Stimulated activated naive CD8-positive, alpha-beta T cell treated with anti-CD3 and anti-CD28 coated beads, Interleukin-15, Interleukin-2, amounts not matched to agents 100 ng/mL and 50 ng/mL, for 24 hours (primary cell): Measurements from ENCODE around the gene GTF2H1.

ENCODE experiments used
- H3K27ac Mint-ChIP-seq: one replicate; pipeline ENCODE4 v1.8.0; 2021; ENCODE audit warnings: mild to moderate bottlenecking, mixed read lengths
- H3K27me3 Mint-ChIP-seq: one replicate; pipeline ENCODE4 v1.8.0; 2021; ENCODE audit warnings: mixed read lengths
- H3K36me3 Mint-ChIP-seq: one replicate; pipeline ENCODE4 v1.8.0; 2021; ENCODE audit warnings: low read depth, mixed read lengths
- H3K4me1 Mint-ChIP-seq: one replicate; pipeline ENCODE4 v1.8.0; 2021; ENCODE audit warnings: low read depth, mixed read lengths
- H3K4me3 Mint-ChIP-seq: one replicate; pipeline ENCODE4 v1.8.0; 2021; ENCODE audit warnings: mild to moderate bottlenecking, mixed read lengths
- H3K9me3 Mint-ChIP-seq: one replicate; pipeline ENCODE4 v1.8.0; 2021; ENCODE audit warnings: mixed read lengths

GTF2H1 gene

DNA sequence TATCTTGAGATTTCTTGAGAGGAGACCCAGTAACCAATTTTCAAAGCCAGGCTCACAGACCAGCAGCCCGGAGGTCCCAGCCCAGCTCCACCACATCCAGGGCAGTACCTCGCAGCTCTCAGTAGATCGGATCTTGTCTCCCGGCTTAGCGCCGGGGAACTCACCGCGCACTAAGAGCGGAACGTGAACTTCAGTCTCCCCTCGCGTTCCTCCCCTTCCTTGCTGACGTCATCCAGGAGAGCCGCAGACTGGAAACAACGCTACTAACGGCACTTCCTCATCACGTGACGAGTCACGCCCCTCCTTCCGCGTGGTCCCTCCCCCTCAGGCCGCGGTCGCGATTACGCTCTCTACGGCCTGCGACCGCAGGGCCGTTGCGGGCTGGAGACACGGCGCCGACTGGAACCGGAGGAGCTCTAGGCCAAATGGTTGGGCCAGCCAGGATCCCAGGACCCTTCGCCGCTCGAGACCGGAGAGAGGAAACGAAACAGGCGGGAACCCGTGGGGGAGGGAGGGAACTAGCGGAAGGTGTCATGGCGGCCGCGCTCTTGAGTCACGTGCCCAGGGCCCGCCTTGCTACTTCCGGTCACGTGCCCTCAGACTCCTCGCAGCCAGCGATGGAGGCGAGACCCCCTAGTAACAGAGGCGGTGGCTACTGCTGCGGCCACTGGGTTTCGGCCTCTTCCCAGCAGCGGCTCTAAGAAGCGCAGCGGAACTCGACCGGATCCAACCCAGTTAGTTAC is at the start of gene GTF2H1, which contains the start of gene HPS5:
Gene GTF2H1 (plus strand): TSS at position 599 of the 743 bp plus-strand sequence. CDS start 10,508 bp downstream, outside the sequence.
Gene HPS5 (minus strand): TSS at position 172 of the 743 bp plus-strand sequence. CDS start 4,282 bp downstream, outside the sequence.
- Mint-ChIP-seq H3K27ac (peak within 1 kb of the TSS; percentile 100), H3K27me3 (no peaks in the 10 kb centered on the region), H3K4me1 (peaks cover 70% of the 10 kb centered on the region), H3K36me3 (peaks cover 47% of the 10 kb centered on the region), H3K4me3 (peak within 1 kb of the TSS; percentile 99), H3K9me3 (no peaks in the 10 kb centered on the region)

DNA sequence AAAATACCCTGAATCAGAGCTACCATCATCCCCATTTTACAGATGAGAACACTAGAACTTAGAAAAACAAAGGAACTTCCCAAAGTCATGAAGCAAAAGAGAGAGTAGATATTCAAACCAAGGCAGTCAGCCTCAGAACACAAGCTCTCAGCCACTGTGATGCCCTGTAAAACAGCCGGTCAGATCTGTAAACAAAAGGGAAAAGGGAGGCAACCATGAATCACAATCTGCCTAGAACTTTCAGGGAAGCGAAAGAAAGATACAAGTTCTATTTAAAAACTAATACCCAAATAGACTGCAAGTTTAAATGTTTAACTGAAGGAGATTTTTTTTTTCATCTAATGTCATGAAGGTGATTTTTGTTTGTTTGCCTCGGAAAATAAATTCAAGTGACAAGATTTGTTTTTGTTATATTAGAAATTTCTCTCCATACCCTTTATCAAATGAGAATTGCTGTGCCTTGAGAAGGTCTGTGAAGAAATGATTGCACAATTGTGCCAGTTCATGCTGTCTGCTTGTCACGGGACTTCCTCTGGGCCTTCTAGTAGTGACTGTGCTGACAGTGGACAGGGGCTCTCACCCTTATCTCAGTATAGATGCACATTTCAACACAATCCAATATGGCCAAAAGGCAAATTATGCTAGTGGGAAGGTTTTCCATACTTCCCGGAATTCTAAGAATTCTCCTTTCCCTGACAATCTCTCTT is 44.6 kb upstream of the GTF2H1 start:
- H3K27ac Mint-ChIP-seq = peak overlapping the region; percentile 4

DNA sequence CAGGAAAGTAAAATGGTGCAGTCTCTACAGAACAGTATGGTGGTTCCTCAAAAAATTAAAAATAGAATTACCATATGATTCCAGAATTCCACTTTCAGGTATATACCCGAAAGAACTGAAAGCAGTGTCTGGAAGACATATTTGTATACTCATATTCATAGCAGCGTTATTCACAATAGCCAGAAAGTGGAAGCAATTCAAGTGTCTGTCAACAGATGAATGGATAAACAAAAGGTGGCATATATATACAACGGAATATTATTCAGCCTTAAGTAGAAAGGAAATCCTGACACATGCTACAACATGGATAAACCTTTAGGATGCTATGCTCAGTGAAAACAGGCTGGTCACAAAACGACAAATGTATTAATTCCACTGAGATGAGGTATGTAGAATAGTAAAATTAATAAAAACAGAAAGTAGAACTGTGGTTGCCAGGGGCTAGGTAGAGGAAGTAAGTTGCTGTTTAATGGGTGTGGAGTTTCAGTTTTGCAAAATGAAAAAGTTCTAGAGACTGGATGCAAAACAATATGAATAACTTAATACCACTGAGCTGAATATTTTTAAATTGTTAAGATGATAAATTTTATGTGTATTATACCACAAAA is 41.8 kb upstream of the GTF2H1 start:
- H3K27ac Mint-ChIP-seq = no peak overlapping the region
- H3K27me3 Mint-ChIP-seq = no peaks in the 10 kb centered on the region
- no peaks in the 10 kb centered on the region for H3K9me3 Mint-ChIP-seq
- peaks cover 47% of the 10 kb centered on the region for H3K36me3 Mint-ChIP-seq
- peak overlapping the region; percentile 1 for H3K4me3 Mint-ChIP-seq
- peaks cover 18% of the 10 kb centered on the region for H3K4me1 Mint-ChIP-seq

More for the DNA sequence above, 44.6 kb upstream of the GTF2H1 start:
- Mint-ChIP-seq H3K4me3 (no peak overlapping the region), H3K27me3 (no peaks in the 10 kb centered on the region), H3K36me3 (peaks cover 32% of the 10 kb centered on the region), H3K4me1 (peaks cover 17% of the 10 kb centered on the region), H3K9me3 (no peaks in the 10 kb centered on the region)

DNA sequence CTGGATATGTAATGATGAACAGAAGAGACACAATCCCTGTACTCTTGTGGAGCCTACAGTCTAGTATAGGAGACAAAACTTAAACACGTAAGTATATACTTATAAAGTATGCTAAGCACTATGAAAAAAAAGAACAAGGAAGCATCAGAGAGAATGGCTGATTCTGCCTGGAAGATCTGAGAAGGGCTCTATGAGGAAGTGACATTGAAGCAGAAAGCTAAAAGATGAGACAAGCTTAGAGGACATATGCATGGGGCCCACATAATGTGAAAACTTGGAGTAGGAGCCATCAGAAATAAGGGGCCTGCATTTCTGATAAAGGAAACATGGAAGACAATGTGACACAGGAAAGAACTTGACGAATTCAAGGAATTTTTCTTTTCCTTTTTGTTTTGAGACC is 39.7 kb upstream of the GTF2H1 start:
- Mint-ChIP-seq H3K4me3 (no peak overlapping the region), H3K36me3 (peaks cover 66% of the 10 kb centered on the region), H3K9me3 (no peaks in the 10 kb centered on the region), H3K4me1 (peaks cover 18% of the 10 kb centered on the region), H3K27ac (peak overlapping the region; percentile 22), H3K27me3 (no peaks in the 10 kb centered on the region)

DNA sequence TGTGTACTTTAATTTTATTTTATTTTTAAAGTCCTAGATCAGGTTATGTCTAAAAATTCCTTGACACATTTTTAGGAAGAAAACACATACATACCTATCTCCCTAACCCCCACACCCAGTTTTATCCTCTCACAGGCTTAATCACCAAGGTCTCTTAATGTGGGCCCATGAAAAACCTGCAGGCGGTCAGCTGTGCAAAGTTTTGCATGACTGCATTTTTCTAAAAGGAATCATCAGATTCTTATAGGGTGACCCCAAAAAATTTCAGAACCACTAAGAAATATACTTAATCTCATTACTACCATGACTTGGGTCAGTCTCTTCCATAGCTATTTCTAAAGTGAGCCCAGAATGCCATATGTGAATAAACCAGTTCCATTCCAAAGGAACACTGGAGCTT is 36.5 kb upstream of the GTF2H1 start:
- H3K27ac Mint-ChIP-seq = no peak overlapping the region
- H3K9me3 Mint-ChIP-seq = no peaks in the 10 kb centered on the region
- H3K4me1 Mint-ChIP-seq = peaks cover 7% of the 10 kb centered on the region
- no peak overlapping the region for H3K4me3 Mint-ChIP-seq
- H3K36me3 Mint-ChIP-seq = peaks cover 69% of the 10 kb centered on the region
- no peaks in the 10 kb centered on the region for H3K27me3 Mint-ChIP-seq

DNA sequence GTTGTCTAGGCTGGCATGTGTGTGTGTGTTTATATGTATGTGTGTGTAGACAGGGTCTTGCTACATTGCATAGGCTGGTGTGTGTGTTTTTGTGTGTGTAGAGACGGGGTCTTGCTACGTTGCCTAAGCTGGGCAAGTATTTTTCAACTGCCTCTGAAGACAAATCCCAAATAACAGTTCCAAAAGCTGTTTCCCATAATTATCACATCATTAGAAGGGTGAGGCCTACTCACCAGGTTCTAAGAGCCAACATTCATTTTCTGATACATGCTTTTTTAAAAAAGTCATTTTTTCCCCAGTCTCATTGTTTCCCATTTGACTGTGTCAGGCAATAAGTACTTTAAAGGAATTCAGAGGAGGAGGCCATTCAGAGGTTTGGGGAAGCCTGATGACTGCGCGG is 33.5 kb upstream of the GTF2H1 start:
- Mint-ChIP-seq H3K4me3 (no peak overlapping the region), H3K4me1 (no peaks in the 10 kb centered on the region), H3K27me3 (no peaks in the 10 kb centered on the region), H3K9me3 (no peaks in the 10 kb centered on the region), H3K36me3 (peaks cover 76% of the 10 kb centered on the region), H3K27ac (peak overlapping the region; percentile 37)

DNA sequence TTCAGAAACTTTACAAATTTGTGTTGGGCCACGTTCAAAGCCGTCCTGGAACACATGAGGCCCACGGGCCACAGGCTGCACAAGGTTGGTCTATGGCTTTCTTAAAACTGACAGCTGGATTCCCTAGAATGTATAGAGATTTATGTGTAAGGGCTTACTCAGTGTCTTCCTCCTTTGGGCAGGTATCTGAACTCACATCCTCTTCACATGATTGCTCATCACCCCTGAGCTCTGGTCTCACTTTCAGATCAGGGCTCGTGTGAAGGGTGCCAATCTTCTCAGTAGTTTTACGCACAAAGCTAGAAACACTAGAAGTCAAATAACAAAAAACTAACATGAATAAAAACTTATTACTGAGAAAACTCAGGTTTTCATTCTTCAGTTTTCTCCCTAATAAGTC is 27.5 kb upstream of the GTF2H1 start:
- no peaks in the 10 kb centered on the region for H3K4me1 Mint-ChIP-seq
- no peaks in the 10 kb centered on the region for H3K27me3 Mint-ChIP-seq
- H3K36me3 Mint-ChIP-seq = peaks cover 71% of the 10 kb centered on the region
- H3K4me3 Mint-ChIP-seq = no peak overlapping the region
- no peak overlapping the region for H3K27ac Mint-ChIP-seq
- H3K9me3 Mint-ChIP-seq = no peaks in the 10 kb centered on the region

DNA sequence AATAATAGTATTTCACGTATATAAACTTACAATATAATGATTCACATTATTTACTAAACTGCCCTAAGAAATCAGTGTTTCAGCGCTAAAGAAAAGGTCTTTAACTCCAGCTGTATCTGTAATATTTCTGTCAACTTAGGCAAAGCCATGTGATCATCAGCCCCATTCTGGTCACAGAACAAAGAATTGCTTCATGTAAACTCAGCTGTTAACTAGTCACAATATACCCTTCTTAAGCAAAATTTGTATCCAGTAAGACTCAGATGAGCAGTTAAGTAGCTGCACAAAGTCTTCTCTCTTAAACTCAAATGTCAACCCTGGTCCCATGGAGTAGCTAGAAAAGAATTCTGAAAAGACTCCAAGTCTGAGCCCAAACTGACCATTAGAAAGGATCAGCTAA is 27.1 kb upstream of the GTF2H1 start:
- H3K4me3 Mint-ChIP-seq = no peak overlapping the region
- no peaks in the 10 kb centered on the region for H3K9me3 Mint-ChIP-seq
- H3K27ac Mint-ChIP-seq = no peak overlapping the region
- H3K27me3 Mint-ChIP-seq = no peaks in the 10 kb centered on the region
- H3K36me3 Mint-ChIP-seq = peaks cover 71% of the 10 kb centered on the region
- H3K4me1 Mint-ChIP-seq = no peaks in the 10 kb centered on the region

DNA sequence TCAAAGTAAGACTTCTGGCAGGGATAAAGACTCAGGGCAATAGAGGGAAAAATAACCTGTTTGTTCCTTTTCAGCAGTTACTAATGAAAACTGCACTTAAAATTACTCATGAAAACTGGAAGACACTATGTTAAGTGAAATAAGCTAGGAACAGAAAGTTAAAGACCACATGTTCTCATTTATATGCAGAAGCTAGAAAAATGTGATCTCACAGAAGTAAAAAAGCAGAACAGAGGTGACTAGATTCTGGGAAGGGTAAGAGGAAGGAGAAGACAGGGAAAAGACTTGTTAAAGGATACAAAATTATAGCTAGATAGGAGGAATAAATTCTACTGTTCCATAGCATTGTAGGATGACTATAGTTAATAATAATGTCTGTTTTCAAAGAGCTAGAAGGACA is 22.6 kb upstream of the GTF2H1 start:
- H3K9me3 Mint-ChIP-seq = no peaks in the 10 kb centered on the region
- no peaks in the 10 kb centered on the region for H3K27me3 Mint-ChIP-seq
- H3K4me3 Mint-ChIP-seq = no peak overlapping the region
- H3K27ac Mint-ChIP-seq = no peak overlapping the region
- H3K36me3 Mint-ChIP-seq = peaks cover 66% of the 10 kb centered on the region
- no peaks in the 10 kb centered on the region for H3K4me1 Mint-ChIP-seq

DNA sequence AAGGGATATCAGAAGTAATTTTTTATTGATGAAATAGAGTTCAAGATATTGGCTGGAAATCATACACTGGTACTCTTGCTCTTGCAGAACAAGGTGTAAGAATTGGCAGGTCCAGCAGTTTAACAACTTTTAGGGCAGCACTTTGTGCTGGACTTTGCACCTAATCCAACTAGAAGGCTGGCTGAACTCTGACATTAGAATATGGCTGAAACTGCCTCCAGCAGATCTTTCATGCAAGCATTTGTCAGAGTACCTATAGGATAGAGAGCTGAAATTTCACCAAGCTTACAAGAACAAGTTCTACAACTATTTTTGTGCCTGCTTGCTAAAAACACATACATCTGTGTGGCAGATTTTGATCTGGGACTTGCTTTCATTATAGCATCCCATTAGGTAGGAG is 17.6 kb upstream of the GTF2H1 start:
- Mint-ChIP-seq H3K27ac (no peak overlapping the region), H3K4me1 (no peaks in the 10 kb centered on the region), H3K27me3 (no peaks in the 10 kb centered on the region), H3K9me3 (no peaks in the 10 kb centered on the region), H3K36me3 (peaks cover 76% of the 10 kb centered on the region), H3K4me3 (no peak overlapping the region)

DNA sequence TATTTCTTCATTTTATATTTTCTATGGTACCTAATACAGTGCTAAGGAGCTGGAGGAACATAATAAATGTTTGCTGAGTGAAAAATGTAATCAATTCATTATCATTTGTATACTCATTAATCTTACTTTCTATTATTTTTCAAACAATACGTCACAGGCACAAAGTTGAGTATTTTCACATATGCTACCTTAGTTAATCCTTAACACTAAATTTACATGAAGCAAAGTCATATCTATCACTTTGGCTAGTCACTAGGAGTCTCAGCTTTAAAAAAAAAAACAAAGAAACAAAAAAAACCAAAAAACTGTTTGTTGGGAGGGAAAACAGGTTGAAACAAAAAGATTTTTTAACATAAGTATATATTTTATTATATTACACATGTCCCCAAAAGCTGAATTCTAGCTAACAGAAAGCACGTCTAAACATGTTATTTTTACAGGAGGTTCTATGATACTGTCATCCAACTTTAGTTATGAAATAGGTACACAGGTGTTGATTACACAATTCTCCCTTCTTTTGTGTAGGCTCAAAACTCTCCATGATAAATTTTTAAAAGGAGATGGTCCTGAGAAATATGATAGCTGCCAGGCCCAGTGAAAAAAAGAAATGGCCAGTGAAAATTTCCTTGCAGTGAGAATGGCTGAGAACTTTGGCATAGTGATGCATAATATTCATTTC is 14.8 kb upstream of the GTF2H1 start:
- H3K4me3 Mint-ChIP-seq = no peak overlapping the region
- H3K27me3 Mint-ChIP-seq = no peaks in the 10 kb centered on the region
- H3K27ac Mint-ChIP-seq = no peak overlapping the region
- peaks cover 6% of the 10 kb centered on the region for H3K4me1 Mint-ChIP-seq
- no peaks in the 10 kb centered on the region for H3K9me3 Mint-ChIP-seq
- H3K36me3 Mint-ChIP-seq = peaks cover 71% of the 10 kb centered on the region

DNA sequence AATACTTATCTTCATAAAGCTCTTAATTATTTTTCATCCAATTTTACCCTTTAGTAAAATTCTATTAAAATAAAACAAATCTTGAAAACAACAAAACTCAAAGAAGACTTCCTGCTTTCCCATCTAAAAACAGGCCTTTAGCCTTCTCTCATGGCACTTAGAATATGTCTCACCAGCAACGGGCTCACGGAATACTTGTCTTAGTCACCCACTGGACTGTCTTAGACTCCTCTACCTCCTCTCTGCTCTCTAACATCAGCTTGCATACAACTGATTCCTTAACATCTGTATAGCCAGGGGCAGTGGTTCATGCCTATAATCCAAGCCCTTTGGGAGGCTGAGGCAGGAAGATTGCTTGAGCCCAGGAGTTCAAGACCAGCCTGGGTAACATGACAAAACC is 14.1 kb upstream of the GTF2H1 start:
- H3K27ac Mint-ChIP-seq = no peak overlapping the region
- H3K4me1 Mint-ChIP-seq = peaks cover 6% of the 10 kb centered on the region
- H3K4me3 Mint-ChIP-seq = no peak overlapping the region
- H3K9me3 Mint-ChIP-seq = no peaks in the 10 kb centered on the region
- peaks cover 68% of the 10 kb centered on the region for H3K36me3 Mint-ChIP-seq
- no peaks in the 10 kb centered on the region for H3K27me3 Mint-ChIP-seq

DNA sequence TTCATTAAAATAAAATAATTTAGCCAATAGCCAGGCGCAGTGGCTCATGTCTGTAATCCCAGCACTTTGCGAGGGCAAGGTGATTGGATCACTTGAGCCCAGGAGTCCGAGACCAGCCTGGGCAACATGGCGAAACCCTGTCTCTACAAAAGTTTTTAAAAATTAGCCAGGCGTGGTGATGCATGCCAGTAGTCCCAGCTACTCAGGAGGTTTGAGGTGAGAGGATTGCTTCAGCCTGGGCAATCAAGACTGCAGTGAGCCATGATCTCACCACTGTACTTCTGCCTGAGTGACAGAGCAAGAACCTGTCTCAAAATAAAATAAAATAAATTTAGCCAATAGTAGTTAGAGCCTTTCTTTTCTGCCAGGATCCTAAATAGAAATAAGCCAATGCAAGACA is 12.7 kb upstream of the GTF2H1 start:
- H3K36me3 Mint-ChIP-seq = peaks cover 63% of the 10 kb centered on the region
- H3K4me1 Mint-ChIP-seq = peaks cover 8% of the 10 kb centered on the region
- H3K27ac Mint-ChIP-seq = no peak overlapping the region
- no peak overlapping the region for H3K4me3 Mint-ChIP-seq
- no peaks in the 10 kb centered on the region for H3K9me3 Mint-ChIP-seq
- H3K27me3 Mint-ChIP-seq = no peaks in the 10 kb centered on the region

DNA sequence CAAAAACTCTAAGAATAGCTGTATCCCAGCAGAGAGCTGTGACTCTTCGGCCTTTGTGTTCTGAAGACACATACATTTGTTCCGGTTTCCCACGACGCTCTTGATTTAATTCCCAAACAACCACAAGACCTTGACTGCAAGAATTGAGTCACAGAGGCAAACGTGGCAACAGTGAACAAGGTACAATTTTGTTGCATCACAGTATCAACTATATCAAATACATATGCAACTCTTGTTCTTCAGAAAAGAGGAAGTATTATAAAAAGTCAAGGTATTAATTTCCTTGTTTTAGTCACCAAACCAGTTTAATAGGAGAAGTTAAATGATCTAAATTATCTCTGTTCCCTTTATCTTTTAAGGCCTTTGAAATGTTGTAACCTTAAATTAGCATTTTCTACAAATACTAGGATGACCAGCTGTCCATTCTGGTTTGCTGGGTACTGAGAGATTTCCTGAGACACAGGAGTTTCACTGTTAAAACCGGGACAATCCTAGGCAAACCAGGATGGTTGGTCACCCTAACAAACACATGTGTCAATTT is 11.5 kb upstream of the GTF2H1 start:
- H3K4me3 Mint-ChIP-seq = no peak overlapping the region
- peaks cover 11% of the 10 kb centered on the region for H3K4me1 Mint-ChIP-seq
- H3K27me3 Mint-ChIP-seq = no peaks in the 10 kb centered on the region
- H3K27ac Mint-ChIP-seq = no peak overlapping the region
- no peaks in the 10 kb centered on the region for H3K9me3 Mint-ChIP-seq
- peaks cover 60% of the 10 kb centered on the region for H3K36me3 Mint-ChIP-seq
